GM12878 (cell line): ENCODE measurements around the gene TFAP2B. TPM values are rescaled to one million over a fixed set of nuclear protein-coding genes. Genes with fewer than 3 reads are reported as not detected.

Source experiments
- ATAC-seq: fragments of 200-7000 bp; cut with Tn5 transposase; 3 replicates; pipeline ENCODE4 v1.9.1; 2020; ENCODE audit warnings: mild to moderate bottlenecking, moderate library complexity
- BruUV-seq: library from RNA; stranded (reverse); fragments of 400-500 nt; replicated peaks from 2 replicates; lab custom pipeline; 2021; lab: Mats Ljungman, UMichigan
- CTCF ChIA-PET: fragments of 300-600 bp; sonication (Branson Sonifier 250); formaldehyde crosslinking; extraction: SDS; loops from one replicate; lab custom pipeline; 2021; ENCODE audit warnings: inconsistent platforms; lab: Yijun Ruan, JAX
- POLR2A ChIA-PET: fragments of 350-600 bp; formaldehyde crosslinking; extraction: SDS; loops from one replicate; lab custom pipeline; 2021; ENCODE audit warnings: inconsistent platforms; lab: Charles Lee
- RAD21 ChIA-PET: fragments of 300-600 bp; sonication (Branson Sonifier 250); formaldehyde crosslinking; loops from one replicate; lab custom pipeline; 2023; ENCODE audit warnings: antibody characterized with exemption; ENCODE audit not compliant: unreplicated experiment; lab: Charles Lee
- SMC1A ChIA-PET: fragments of 300-600 bp; sonication (Branson Sonifier 250); formaldehyde crosslinking; loops from one replicate; lab custom pipeline; 2023; ENCODE audit not compliant: unreplicated experiment, uncharacterized antibody; lab: Charles Lee
- DNase-seq: peaks from one replicate; pipeline ENCODE4 v3.0.0-alpha.2; 2011; ENCODE audit warnings: low read depth, low spot score
- FAIRE-seq: peaks from 3 replicates; lab custom pipeline; 2011; peaks lifted over from hg19 to GRCh38; lab: Jason Lieb, UNC
- H2AFZ ChIP-seq: 2 replicates; pipeline ENCODE4 v1.6.0; 2011; ENCODE audit warnings: low read depth, low read length, control low read depth; ENCODE audit not compliant: control insufficient read depth
- H3K27ac ChIP-seq: 2 replicates; pipeline ENCODE4 v1.5.1; 2011; ENCODE audit warnings: control low read depth; ENCODE audit not compliant: control insufficient read depth, insufficient read depth
- H3K27me3 ChIP-seq, 2 experiments: replicated peaks in 1 of 2; 2 replicates each; pipeline versions ENCODE4 v1.6.0 to v1.6.1; 2011; ENCODE audit warnings: low read length in 1 of 2; ENCODE audit not compliant: control insufficient read depth in 2 of 2, insufficient read depth in 2 of 2
- H3K36me3 ChIP-seq, 2 experiments: 2 replicates each; pipeline ENCODE4 v1.5.1; 2011; ENCODE audit warnings: low read length in 1 of 2; ENCODE audit not compliant: control insufficient read depth in 2 of 2, insufficient read depth in 2 of 2
- H3K4me1 ChIP-seq: 2 replicates; pipeline ENCODE4 v1.6.1; 2011; ENCODE audit warnings: mild to moderate bottlenecking, low read length, moderate library complexity, mixed read lengths; ENCODE audit not compliant: control insufficient read depth, insufficient read depth
- H3K4me2 ChIP-seq: 2 replicates; pipeline ENCODE4 v1.6.0; 2011; ENCODE audit warnings: control low read depth; ENCODE audit not compliant: control insufficient read depth, insufficient read depth
- H3K4me3 ChIP-seq: fragments of 200-600 bp; sonication (generic); 2 replicates; pipeline ENCODE4 v1.5.1; 2016
- H3K79me2 ChIP-seq: 2 replicates; pipeline ENCODE4 v1.6.0; 2011; ENCODE audit warnings: low read length; ENCODE audit not compliant: control insufficient read depth, insufficient read depth
- H3K9ac ChIP-seq: 2 replicates; pipeline ENCODE4 v1.8.0; 2011; ENCODE audit warnings: low read length, control low read depth, mixed read lengths; ENCODE audit not compliant: control insufficient read depth, insufficient read depth
- H3K9me3 ChIP-seq: replicated peaks from 3 replicates; pipeline ENCODE4 v1.5.1; 2011; ENCODE audit warnings: mild to moderate bottlenecking, low read length; ENCODE audit not compliant: control insufficient read depth, insufficient read depth
- H4K20me1 ChIP-seq: 2 replicates; pipeline ENCODE4 v1.6.0; 2011; ENCODE audit not compliant: control insufficient read depth, insufficient read depth
- CHD2 ChIP-seq: IDR thresholded peaks from 2 replicates; pipeline ENCODE4 v1.6.1; 2011; ENCODE audit warnings: low read depth, low read length, improper control_type of control experiment, borderline replicate concordance
- MEF2B ChIP-seq: fragments of 450-650 bp; IDR thresholded peaks from 2 replicates; pipeline ENCODE4 v1.6.1; 2018; ENCODE audit warnings: mild to moderate bottlenecking, moderate library complexity; ENCODE audit not compliant: partially characterized antibody, poor library complexity, severe bottlenecking
- RBBP5 ChIP-seq: fragments of 200-600 bp; sonication (generic); conservative IDR thresholded peaks from 2 replicates; pipeline ENCODE4 v1.6.1; 2016
- RFX5 ChIP-seq: IDR thresholded peaks from 2 replicates; pipeline ENCODE4 v1.6.1; 2011; ENCODE audit warnings: low read depth, low read length, improper control_type of control experiment
- SMAD1 ChIP-seq: fragments of 450-650 bp; IDR thresholded peaks from 2 replicates; pipeline ENCODE4 v1.6.1; 2018; ENCODE audit warnings: mild to moderate bottlenecking, low read depth; ENCODE audit not compliant: partially characterized antibody
- SREBF1 ChIP-seq: IDR thresholded peaks from 2 replicates; pipeline ENCODE4 v1.6.1; 2012; ENCODE audit warnings: mild to moderate bottlenecking, low read length
- SRF ChIP-seq, 2 experiments: IDR thresholded peaks; 2 replicates each; pipeline ENCODE4 v1.6.1; 2011; ENCODE audit warnings: low read depth in 2 of 2, low read length in 2 of 2, mild to moderate bottlenecking in 1 of 2, moderate library complexity in 1 of 2
- SUPT20H ChIP-seq: IDR thresholded peaks from 2 replicates; pipeline ENCODE4 v1.6.1; 2011; ENCODE audit warnings: low read depth, mild to moderate bottlenecking, low read length, moderate library complexity, borderline replicate concordance; ENCODE audit not compliant: control insufficient read depth
- WGBS: methylation state at CpG from one replicate; pipeline ENCODE4 v1.1.6; 2016; ENCODE audit warnings: low lambda C conversion rate; ENCODE audit not compliant: insufficient replicate concordance, insufficient coverage; ENCODE audit errors: missing lambda C conversion rate; 5-methylcytosine and 5-hydroxymethylcytosine counted together
- in situ Hi-C: fragments of 300-500 bp; cut with MboI; formaldehyde crosslinking; loops from 9 replicates; pipeline ENCODE4 v1.14.3; 2018; ENCODE audit warnings: mixed read lengths
- intact Hi-C: fragments of 100-400 bp; cut with micrococcal nuclease; formaldehyde crosslinking; loops from one replicate; pipeline ENCODE4 v1.14.2; 2022; ENCODE audit not compliant: unreplicated experiment
- polyA plus RNA-seq, 11 experiments: library from polyadenylated mRNA; depleted of rRNA in 4 of 11; unstranded in 6 of 11; stranded (reverse) in 5 of 11; fragments of >200 nt; fragmentation: Nextera tagmentation in 4 of 11; fragmentation: Illumina TruSeq in 1 of 11; extraction: Ambion mirVana in 4 of 11; extraction: Trizol in 1 of 11; gene quantifications; 1 replicate in 1 of 11; 2 replicates in 10 of 11; pipeline versions ENCODE4 v1.2.1 to v1.2.3, GENCODE V29; 2011 to 2016; ENCODE audit warnings: inconsistent platforms in 2 of 11, missing spikeins in 2 of 11, low read depth in 1 of 11
- total RNA-seq, 4 experiments: library from RNA; depleted of rRNA in 3 of 4; stranded (reverse); fragments of >200 nt in 3 of 4; fragmentation: Illumina TruSeq in 1 of 4; extraction: Trizol in 1 of 4; gene quantifications; 2 replicates each; pipeline versions ENCODE4 v1.2.1 to v1.2.3, GENCODE V29; 2013 to 2021
- TF ChIP-seq, protein P1 (sequence below): fragments of 450-650 bp; IDR thresholded peaks from 2 replicates; pipeline ENCODE4 v1.6.1; 2017; ENCODE audit warnings: low read depth, mild to moderate bottlenecking, moderate library complexity
- TF ChIP-seq, protein P2 (sequence below): fragments of 450-650 bp; IDR thresholded peaks from 2 replicates; pipeline ENCODE4 v1.6.1; 2018; ENCODE audit warnings: borderline replicate concordance, mild to moderate bottlenecking; ENCODE audit not compliant: partially characterized antibody
- TF ChIP-seq, protein P3 (sequence below): IDR thresholded peaks from 2 replicates; pipeline ENCODE4 v1.6.1; 2012; ENCODE audit warnings: low read length, inconsistent platforms
- TF ChIP-seq, protein P4 (sequence below): fragments of 450-650 bp; IDR thresholded peaks from 2 replicates; pipeline ENCODE4 v1.6.1; 2016; ENCODE audit warnings: mild to moderate bottlenecking, moderate library complexity, borderline replicate concordance

TFAP2B gene
- total and polyA plus RNA-seq, 10 of the 15 experiments (the other 5 are each of a cell fraction or from before 2014, with no cell fraction given) = 0.03 to 0.15 (median 0.07) TPM; not detected in 5

DNA sequence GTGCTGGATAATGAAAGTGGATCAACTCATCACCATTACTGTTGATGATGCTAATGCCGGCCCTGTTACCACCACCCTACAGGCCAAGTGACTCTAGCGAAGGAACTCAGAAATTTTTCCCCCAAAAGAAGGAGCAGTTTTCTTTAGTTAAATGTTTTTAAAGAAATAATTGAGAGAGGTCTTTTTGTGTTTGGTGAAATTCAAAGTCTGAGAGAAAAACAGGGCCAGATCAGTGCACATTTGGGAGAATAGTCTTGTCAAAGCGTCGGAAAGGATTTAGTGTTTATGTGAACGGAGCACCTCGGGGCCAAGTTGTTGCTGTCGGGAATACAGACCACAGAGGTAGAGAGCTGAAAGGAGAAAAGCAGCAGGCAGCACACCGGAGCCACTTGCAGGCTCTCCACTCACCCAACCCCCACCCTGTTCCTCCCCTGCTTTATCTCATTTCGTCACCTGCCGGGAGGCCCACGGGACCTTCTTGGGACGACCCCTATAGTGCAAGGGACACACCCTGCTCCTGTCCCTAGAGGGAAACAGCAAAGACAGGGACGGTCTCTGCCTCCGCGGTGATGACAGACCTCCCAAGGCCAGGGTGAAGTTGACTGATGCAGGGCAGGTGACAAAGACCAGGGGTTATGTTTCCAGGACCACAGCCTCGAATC is 6.8 kb downstream of the TFAP2B start:
- in situ Hi-C loops = no loop called here
- Histone ChIP-seq H2AFZ (no peak overlapping the region), H3K4me1 (no peaks in the 10 kb centered on the region), H3K36me3 (no peaks in the 10 kb centered on the region), H3K9me3 (no peaks in the 10 kb centered on the region), H3K27me3 (peaks cover 9 to 23% of the 10 kb centered on the region in 2 experiments), H4K20me1 (no peaks in the 10 kb centered on the region), H3K4me2 (no peak overlapping the region), H3K79me2 (no peaks in the 10 kb centered on the region), H3K27ac (no peak overlapping the region), H3K4me3 (no peak overlapping the region), H3K9ac (no peak overlapping the region)
- no peak for DNase-seq
- no peak for ATAC-seq
- POLR2A ChIA-PET = no interaction called here
- SMC1A ChIA-PET = no interaction called here
- FAIRE-seq = no peak
- TF ChIP-seq, protein P1, sequence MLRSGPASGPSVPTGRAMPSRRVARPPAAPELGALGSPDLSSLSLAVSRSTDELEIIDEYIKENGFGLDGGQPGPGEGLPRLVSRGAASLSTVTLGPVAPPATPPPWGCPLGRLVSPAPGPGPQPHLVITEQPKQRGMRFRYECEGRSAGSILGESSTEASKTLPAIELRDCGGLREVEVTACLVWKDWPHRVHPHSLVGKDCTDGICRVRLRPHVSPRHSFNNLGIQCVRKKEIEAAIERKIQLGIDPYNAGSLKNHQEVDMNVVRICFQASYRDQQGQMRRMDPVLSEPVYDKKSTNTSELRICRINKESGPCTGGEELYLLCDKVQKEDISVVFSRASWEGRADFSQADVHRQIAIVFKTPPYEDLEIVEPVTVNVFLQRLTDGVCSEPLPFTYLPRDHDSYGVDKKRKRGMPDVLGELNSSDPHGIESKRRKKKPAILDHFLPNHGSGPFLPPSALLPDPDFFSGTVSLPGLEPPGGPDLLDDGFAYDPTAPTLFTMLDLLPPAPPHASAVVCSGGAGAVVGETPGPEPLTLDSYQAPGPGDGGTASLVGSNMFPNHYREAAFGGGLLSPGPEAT = no peak
- TF ChIP-seq SUPT20H (no peak), SMAD1 (no peak), MEF2B (no peak), SRF (IDR thresholded peaks at IDR 0.05; ENCODE audit: low read depth in 2 of 2, low read length in 2 of 2) (no peak), SREBF1 (no peak), RFX5 (no peak), CHD2 (no peak), RBBP5 (no peak)
- TF ChIP-seq, protein P2, sequence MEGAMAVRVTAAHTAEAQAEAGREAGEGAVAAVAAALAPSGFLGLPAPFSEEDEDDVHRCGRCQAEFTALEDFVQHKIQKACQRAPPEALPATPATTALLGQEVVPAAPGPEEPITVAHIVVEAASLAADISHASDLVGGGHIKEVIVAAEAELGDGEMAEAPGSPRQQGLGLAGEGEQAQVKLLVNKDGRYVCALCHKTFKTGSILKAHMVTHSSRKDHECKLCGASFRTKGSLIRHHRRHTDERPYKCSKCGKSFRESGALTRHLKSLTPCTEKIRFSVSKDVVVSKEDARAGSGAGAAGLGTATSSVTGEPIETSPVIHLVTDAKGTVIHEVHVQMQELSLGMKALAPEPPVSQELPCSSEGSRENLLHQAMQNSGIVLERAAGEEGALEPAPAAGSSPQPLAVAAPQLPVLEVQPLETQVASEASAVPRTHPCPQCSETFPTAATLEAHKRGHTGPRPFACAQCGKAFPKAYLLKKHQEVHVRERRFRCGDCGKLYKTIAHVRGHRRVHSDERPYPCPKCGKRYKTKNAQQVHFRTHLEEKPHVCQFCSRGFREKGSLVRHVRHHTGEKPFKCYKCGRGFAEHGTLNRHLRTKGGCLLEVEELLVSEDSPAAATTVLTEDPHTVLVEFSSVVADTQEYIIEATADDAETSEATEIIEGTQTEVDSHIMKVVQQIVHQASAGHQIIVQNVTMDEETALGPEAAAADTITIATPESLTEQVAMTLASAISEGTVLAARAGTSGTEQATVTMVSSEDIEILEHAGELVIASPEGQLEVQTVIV = no peak
- TF ChIP-seq, protein P3, sequence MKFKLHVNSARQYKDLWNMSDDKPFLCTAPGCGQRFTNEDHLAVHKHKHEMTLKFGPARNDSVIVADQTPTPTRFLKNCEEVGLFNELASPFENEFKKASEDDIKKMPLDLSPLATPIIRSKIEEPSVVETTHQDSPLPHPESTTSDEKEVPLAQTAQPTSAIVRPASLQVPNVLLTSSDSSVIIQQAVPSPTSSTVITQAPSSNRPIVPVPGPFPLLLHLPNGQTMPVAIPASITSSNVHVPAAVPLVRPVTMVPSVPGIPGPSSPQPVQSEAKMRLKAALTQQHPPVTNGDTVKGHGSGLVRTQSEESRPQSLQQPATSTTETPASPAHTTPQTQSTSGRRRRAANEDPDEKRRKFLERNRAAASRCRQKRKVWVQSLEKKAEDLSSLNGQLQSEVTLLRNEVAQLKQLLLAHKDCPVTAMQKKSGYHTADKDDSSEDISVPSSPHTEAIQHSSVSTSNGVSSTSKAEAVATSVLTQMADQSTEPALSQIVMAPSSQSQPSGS = no peak
- TF ChIP-seq, protein P4, sequence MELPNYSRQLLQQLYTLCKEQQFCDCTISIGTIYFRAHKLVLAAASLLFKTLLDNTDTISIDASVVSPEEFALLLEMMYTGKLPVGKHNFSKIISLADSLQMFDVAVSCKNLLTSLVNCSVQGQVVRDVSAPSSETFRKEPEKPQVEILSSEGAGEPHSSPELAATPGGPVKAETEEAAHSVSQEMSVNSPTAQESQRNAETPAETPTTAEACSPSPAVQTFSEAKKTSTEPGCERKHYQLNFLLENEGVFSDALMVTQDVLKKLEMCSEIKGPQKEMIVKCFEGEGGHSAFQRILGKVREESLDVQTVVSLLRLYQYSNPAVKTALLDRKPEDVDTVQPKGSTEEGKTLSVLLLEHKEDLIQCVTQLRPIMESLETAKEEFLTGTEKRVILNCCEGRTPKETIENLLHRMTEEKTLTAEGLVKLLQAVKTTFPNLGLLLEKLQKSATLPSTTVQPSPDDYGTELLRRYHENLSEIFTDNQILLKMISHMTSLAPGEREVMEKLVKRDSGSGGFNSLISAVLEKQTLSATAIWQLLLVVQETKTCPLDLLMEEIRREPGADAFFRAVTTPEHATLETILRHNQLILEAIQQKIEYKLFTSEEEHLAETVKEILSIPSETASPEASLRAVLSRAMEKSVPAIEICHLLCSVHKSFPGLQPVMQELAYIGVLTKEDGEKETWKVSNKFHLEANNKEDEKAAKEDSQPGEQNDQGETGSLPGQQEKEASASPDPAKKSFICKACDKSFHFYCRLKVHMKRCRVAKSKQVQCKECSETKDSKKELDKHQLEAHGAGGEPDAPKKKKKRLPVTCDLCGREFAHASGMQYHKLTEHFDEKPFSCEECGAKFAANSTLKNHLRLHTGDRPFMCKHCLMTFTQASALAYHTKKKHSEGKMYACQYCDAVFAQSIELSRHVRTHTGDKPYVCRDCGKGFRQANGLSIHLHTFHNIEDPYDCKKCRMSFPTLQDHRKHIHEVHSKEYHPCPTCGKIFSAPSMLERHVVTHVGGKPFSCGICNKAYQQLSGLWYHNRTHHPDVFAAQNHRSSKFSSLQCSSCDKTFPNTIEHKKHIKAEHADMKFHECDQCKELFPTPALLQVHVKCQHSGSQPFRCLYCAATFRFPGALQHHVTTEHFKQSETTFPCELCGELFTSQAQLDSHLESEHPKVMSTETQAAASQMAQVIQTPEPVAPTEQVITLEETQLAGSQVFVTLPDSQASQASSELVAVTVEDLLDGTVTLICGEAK = no peak
- under 1% methylated on average over 16 of the region's 16 CpGs for WGBS
- no TSS peak for BruUV-seq
- intact Hi-C loops = no loop called here
- CTCF ChIA-PET = no interaction called here
- RAD21 ChIA-PET = no interaction called here
